H9 (cell line): ENCODE results near the gene AGTPBP1. TPM values are rescaled to one million over a fixed set of nuclear protein-coding genes. Genes with fewer than 3 reads are reported as not detected.

ENCODE experiments used
- DNase-seq: peaks from one replicate; pipeline ENCODE4 v3.0.0-alpha.2; 2017
- H2AFZ ChIP-seq: one replicate; pipeline ENCODE4 v1.6.1; 2013; ENCODE audit warnings: mild to moderate bottlenecking, low read length, control low read depth, moderate library complexity
- H2AK5ac ChIP-seq: 2 replicates; pipeline ENCODE4 v1.6.1; 2013; ENCODE audit warnings: low read length, control low read depth, mixed read lengths; ENCODE audit not compliant: insufficient read length
- H2BK120ac ChIP-seq: one replicate; pipeline ENCODE4 v1.6.1; 2013; ENCODE audit warnings: low read depth, mild to moderate bottlenecking, low read length, control low read depth, inconsistent platforms; ENCODE audit not compliant: poor library complexity, severe bottlenecking
- H2BK12ac ChIP-seq: 2 replicates; pipeline ENCODE4 v1.6.1; 2013; ENCODE audit warnings: low read length, control low read depth, mixed read lengths, low read depth; ENCODE audit not compliant: insufficient read length
- H2BK15ac ChIP-seq: 2 replicates; pipeline ENCODE4 v1.6.1; 2013; ENCODE audit warnings: low read depth, low read length, control low read depth
- H2BK20ac ChIP-seq: one replicate; pipeline ENCODE4 v1.6.1; 2013; ENCODE audit warnings: low read depth, mild to moderate bottlenecking, low read length, control low read depth, inconsistent platforms; ENCODE audit not compliant: poor library complexity, severe bottlenecking
- H2BK5ac ChIP-seq: 2 replicates; pipeline ENCODE4 v1.6.1; 2013; ENCODE audit warnings: low read length, control low read depth, mixed read lengths; ENCODE audit not compliant: insufficient read length
- H3K14ac ChIP-seq: 2 replicates; pipeline ENCODE4 v1.6.1; 2013; ENCODE audit warnings: low read length, control low read depth; ENCODE audit not compliant: insufficient read depth
- H3K18ac ChIP-seq: 2 replicates; pipeline ENCODE4 v1.6.1; 2013; ENCODE audit warnings: low read depth, mild to moderate bottlenecking, mixed read lengths, low read length, control low read depth; ENCODE audit not compliant: insufficient read length
- H3K23ac ChIP-seq: 2 replicates; pipeline ENCODE4 v1.6.1; 2013; ENCODE audit warnings: low read length, control low read depth, mixed read lengths, low read depth; ENCODE audit not compliant: insufficient read length
- H3K23me2 ChIP-seq: 2 replicates; pipeline ENCODE4 v1.6.1; 2013; ENCODE audit warnings: low read depth, mild to moderate bottlenecking, mixed read lengths, low read length, control low read depth; ENCODE audit not compliant: insufficient read length, poor library complexity, severe bottlenecking
- H3K27ac ChIP-seq: 2 replicates; pipeline ENCODE4 v1.5.1; 2013; ENCODE audit warnings: low read length, control low read depth, mixed read lengths, low read depth; ENCODE audit not compliant: insufficient read length
- H3K27me3 ChIP-seq: 2 replicates; pipeline ENCODE4 v1.6.1; 2013; ENCODE audit warnings: low read length, control low read depth, inconsistent platforms; ENCODE audit not compliant: insufficient read depth
- H3K4ac ChIP-seq: 2 replicates; pipeline ENCODE4 v1.6.1; 2013; ENCODE audit warnings: low read depth, mild to moderate bottlenecking, control low read depth, inconsistent platforms, low read length, moderate library complexity
- H3K4me1 ChIP-seq: 2 replicates; pipeline ENCODE4 v1.6.1; 2013; ENCODE audit warnings: low read length, control low read depth, inconsistent platforms; ENCODE audit not compliant: insufficient read depth
- H3K4me2 ChIP-seq: 2 replicates; pipeline ENCODE4 v1.6.1; 2013; ENCODE audit warnings: low read length, control low read depth, mixed read lengths; ENCODE audit not compliant: insufficient read length, insufficient read depth
- H3K56ac ChIP-seq: 2 replicates; pipeline ENCODE4 v1.6.1; 2013; ENCODE audit warnings: low read depth, mild to moderate bottlenecking, mixed read lengths, low read length, control low read depth; ENCODE audit not compliant: insufficient read length
- H3K79me1 ChIP-seq: 2 replicates; pipeline ENCODE4 v1.6.1; 2013; ENCODE audit warnings: low read depth, mild to moderate bottlenecking, moderate library complexity, low read length, control low read depth, inconsistent platforms; ENCODE audit not compliant: insufficient read depth, poor library complexity, severe bottlenecking
- H3K79me2 ChIP-seq: 2 replicates; pipeline ENCODE4 v1.6.1; 2013; ENCODE audit warnings: low read length, control low read depth, inconsistent platforms; ENCODE audit not compliant: insufficient read depth
- H3K9ac ChIP-seq: 2 replicates; pipeline ENCODE4 v1.6.1; 2013; ENCODE audit warnings: low read length, control low read depth, mixed read lengths; ENCODE audit not compliant: insufficient read length; ENCODE audit errors: extremely low read depth
- H3K9me3 ChIP-seq: one replicate; pipeline ENCODE4 v1.6.1; 2013; ENCODE audit warnings: low read depth, low read length, inconsistent platforms; ENCODE audit not compliant: control insufficient read depth
- H3T11ph ChIP-seq: one replicate; pipeline ENCODE4 v1.6.1; 2013; ENCODE audit warnings: mild to moderate bottlenecking, low read length, control low read depth, inconsistent platforms
- H4K20me1 ChIP-seq: one replicate; pipeline ENCODE4 v1.6.1; 2013; ENCODE audit not compliant: control insufficient read depth, insufficient read length, insufficient read depth
- H4K5ac ChIP-seq: 2 replicates; pipeline ENCODE4 v1.6.1; 2013; ENCODE audit warnings: low read depth, mild to moderate bottlenecking, mixed read lengths, low read length, control low read depth; ENCODE audit not compliant: insufficient read length
- H4K8ac ChIP-seq: replicated peaks from 2 replicates; pipeline ENCODE4 v1.6.1; 2013; ENCODE audit warnings: low read length, control low read depth, mixed read lengths, low read depth; ENCODE audit not compliant: insufficient read length
- H4K91ac ChIP-seq: 2 replicates; pipeline ENCODE4 v1.6.1; 2013; ENCODE audit warnings: low read depth, mild to moderate bottlenecking, moderate library complexity, mixed read lengths, low read length, control low read depth; ENCODE audit not compliant: insufficient read length
- H3K27ac Mint-ChIP-seq, 3 experiments: 2 replicates in 2 of 3; 3 replicates in 1 of 3; pipeline ENCODE4 v1.8.0; 2020 to 2021; ENCODE audit warnings: mixed read lengths in 3 of 3, mild to moderate bottlenecking in 1 of 3, moderate library complexity in 1 of 3
- H3K27me3 Mint-ChIP-seq: 2 replicates; pipeline ENCODE4 v1.8.0; 2021; ENCODE audit warnings: low read depth, mild to moderate bottlenecking, moderate library complexity, mixed read lengths
- H3K36me3 Mint-ChIP-seq, 3 experiments: 2 replicates in 2 of 3; 3 replicates in 1 of 3; pipeline ENCODE4 v1.8.0; 2020 to 2021; ENCODE audit warnings: low read depth in 3 of 3, mixed read lengths in 3 of 3; ENCODE audit not compliant: insufficient read depth in 1 of 3
- H3K4me1 Mint-ChIP-seq, 2 experiments: 2 replicates each; pipeline ENCODE4 v1.8.0; 2020; ENCODE audit warnings: mixed read lengths in 2 of 2
- H3K4me3 Mint-ChIP-seq, 2 experiments: 2 replicates in 1 of 2; 3 replicates in 1 of 2; pipeline ENCODE4 v1.8.0; 2020 to 2021; ENCODE audit warnings: mild to moderate bottlenecking in 2 of 2, mixed read lengths in 2 of 2, moderate library complexity in 1 of 2
- H3K9me3 Mint-ChIP-seq, 2 experiments: 2 replicates in 1 of 2; 3 replicates in 1 of 2; pipeline ENCODE4 v1.8.0; 2020; ENCODE audit warnings: mild to moderate bottlenecking in 2 of 2, mixed read lengths in 2 of 2, moderate library complexity in 1 of 2
- CTCF ChIP-seq: fragments of 200-600 bp; sonication (generic); conservative IDR thresholded peaks from 3 replicates; pipeline ENCODE4 v1.8.0; 2021; ENCODE audit warnings: antibody characterized with exemption, mild to moderate bottlenecking
- WGBS: extraction: QIAGEN DNeasy Blood & Tissue Kit; methylation state at CpG from one replicate; pipeline ENCODE4 v1.1.7; 2013; ENCODE audit warnings: missing lambda C conversion rate, low lambda C conversion rate, mixed read lengths; ENCODE audit not compliant: insufficient read length; ENCODE audit errors: extremely low coverage; 5-methylcytosine and 5-hydroxymethylcytosine counted together
- total RNA-seq: library from RNA; stranded (reverse); gene quantifications from 2 replicates; pipeline ENCODE4 v1.2.1, GENCODE V29; 2021

Gene AGTPBP1
- total RNA-seq, 1 experiment from 2014 or later, result 53.1 TPM

- Histone ChIP-seq H2BK15ac (no peak overlapping the region), H3K27ac (no peak overlapping the region), H2AFZ (no peak overlapping the region), H3K14ac (no peak overlapping the region), H4K5ac (no peak overlapping the region), H4K20me1 (no peaks in the 10 kb centered on the region), H3K27me3 (no peaks in the 10 kb centered on the region), H3K9me3 (peaks cover 6% of the 10 kb centered on the region), H4K91ac (no peak overlapping the region), H3T11ph (no peak overlapping the region), H3K18ac (no peak overlapping the region), H2BK120ac (no peak overlapping the region), H2BK12ac (no peak overlapping the region), H3K23me2 (no peaks in the 10 kb centered on the region), H2BK5ac (no peak overlapping the region), H3K4me2 (no peak overlapping the region), H2AK5ac (no peak overlapping the region), H3K56ac (no peak overlapping the region), H2BK20ac (no peak overlapping the region), H3K4me1 (no peaks in the 10 kb centered on the region), H3K23ac (no peak overlapping the region), H3K9ac (no peak overlapping the region), H3K4ac (no peak overlapping the region), H4K8ac (no peak overlapping the region), H3K79me2 (no peaks in the 10 kb centered on the region), H3K79me1 (no peaks in the 10 kb centered on the region)
- no peaks in the 10 kb centered on the region; the same call in 1 of the 2 replicates for H3K27me3 Mint-ChIP-seq
- H3K36me3 Mint-ChIP-seq, result peaks cover 2 to 5% (median 4%) of the 10 kb centered on the region in 3 experiments; a peak in 3 of 7 replicates
- TF ChIP-seq CTCF, result no peak
- no peak overlapping the region for H3K27ac Mint-ChIP-seq
- peaks cover 13 to 14% of the 10 kb centered on the region in 2 experiments for H3K9me3 Mint-ChIP-seq
- DNase-seq, result no peak
- no peaks in the 10 kb centered on the region for H3K4me1 Mint-ChIP-seq
- H3K4me3 Mint-ChIP-seq, result no peak overlapping the region
- WGBS, result no CpG with 5 or more reads among the region's 6 CpGs
Observed at GRCh38 chr9:85501456-85501855, 240.3 kb downstream of the AGTPBP1 start.

Other genes with a start within 250 kb of the AGTPBP1 start
- gene NAA35, start 199.2 kb upstream of the AGTPBP1 start, total RNA-seq, result 36.6 and 38.6 TPM in 2 replicates